Measurements from ENCODE around the gene SAE1.

GRCh38 chr19:47152205-47152604 is 21.6 kb downstream of the SAE1 start:
- TF ChIP-seq BHLHE40 (IDR thresholded peaks at IDR 0.05; ENCODE audit: borderline replicate concordance) (no peak), TARDBP (IDR thresholded peaks at IDR 0.05) (no peak), ARNT (IDR thresholded peaks at IDR 0.05) (no peak), ZNF384 (IDR thresholded peaks at IDR 0.05) (no peak), FOXA1 (IDR thresholded peaks at IDR 0.05) (no peak), ELF4 (IDR thresholded peaks at IDR 0.05) (no peak), FOXM1 (IDR thresholded peaks at IDR 0.05; ENCODE audit: borderline replicate concordance) (no peak), FOXK2 (IDR thresholded peaks at IDR 0.05) (no peak), SP1 (IDR thresholded peaks at IDR 0.05) (no peak), NFRKB (IDR thresholded peaks at IDR 0.05) (no peak), SUZ12 (IDR thresholded peaks at IDR 0.05) (no peak), CTBP1 (IDR thresholded peaks at IDR 0.05; ENCODE audit: borderline replicate concordance) (no peak)
